ENCODE data around the gene EXOSC2. TPM values are rescaled to one million over a fixed set of nuclear protein-coding genes. Genes with fewer than 3 reads are reported as not detected.
A peak's percentile ranks its signal among the peaks of the same experiment; 100 is the strongest.

Gene EXOSC2
- total and polyA plus RNA-seq, 2 experiments from 2014 or later, result 31.0 to 47.4 TPM

DNA sequence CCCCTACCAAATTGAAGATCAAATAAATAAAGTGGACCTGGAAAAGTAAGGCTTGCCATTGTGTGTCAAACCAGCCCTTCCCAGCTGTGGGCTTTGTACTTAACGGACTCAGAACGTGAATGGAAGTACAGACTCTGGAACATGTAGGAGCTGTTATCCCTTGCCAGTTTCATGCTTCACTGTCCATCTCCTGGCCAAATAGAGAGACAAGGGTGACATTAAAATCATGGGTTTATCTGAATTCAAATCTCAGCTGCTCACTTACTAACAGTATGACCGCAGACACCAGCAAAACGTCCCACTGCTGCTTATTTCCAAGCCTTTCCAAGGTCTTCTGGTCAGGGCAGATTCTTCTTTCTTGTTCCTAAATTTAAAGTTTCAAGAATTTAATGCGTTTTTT lies 52.2 kb downstream of the EXOSC2 start:
- no peak for DNase-seq (ENCODE audit: low read depth in 1 of 2, low spot score in 1 of 2)
- H3K4me1 ChIP-seq (ENCODE audit: low read depth), result no peaks in the 10 kb centered on the region
- H3K9me3 ChIP-seq (ENCODE audit: low read depth), result no peaks in the 10 kb centered on the region
- H3K4me3 ChIP-seq, result no peak overlapping the region
- H3K27me3 ChIP-seq, result no peaks in the 10 kb centered on the region
- TF ChIP-seq, protein P1, sequence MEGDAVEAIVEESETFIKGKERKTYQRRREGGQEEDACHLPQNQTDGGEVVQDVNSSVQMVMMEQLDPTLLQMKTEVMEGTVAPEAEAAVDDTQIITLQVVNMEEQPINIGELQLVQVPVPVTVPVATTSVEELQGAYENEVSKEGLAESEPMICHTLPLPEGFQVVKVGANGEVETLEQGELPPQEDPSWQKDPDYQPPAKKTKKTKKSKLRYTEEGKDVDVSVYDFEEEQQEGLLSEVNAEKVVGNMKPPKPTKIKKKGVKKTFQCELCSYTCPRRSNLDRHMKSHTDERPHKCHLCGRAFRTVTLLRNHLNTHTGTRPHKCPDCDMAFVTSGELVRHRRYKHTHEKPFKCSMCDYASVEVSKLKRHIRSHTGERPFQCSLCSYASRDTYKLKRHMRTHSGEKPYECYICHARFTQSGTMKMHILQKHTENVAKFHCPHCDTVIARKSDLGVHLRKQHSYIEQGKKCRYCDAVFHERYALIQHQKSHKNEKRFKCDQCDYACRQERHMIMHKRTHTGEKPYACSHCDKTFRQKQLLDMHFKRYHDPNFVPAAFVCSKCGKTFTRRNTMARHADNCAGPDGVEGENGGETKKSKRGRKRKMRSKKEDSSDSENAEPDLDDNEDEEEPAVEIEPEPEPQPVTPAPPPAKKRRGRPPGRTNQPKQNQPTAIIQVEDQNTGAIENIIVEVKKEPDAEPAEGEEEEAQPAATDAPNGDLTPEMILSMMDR (IDR thresholded peaks at IDR 0.05; ENCODE audit: low read depth, low read length), result no peak
- H3K27ac ChIP-seq, result no peak overlapping the region
- no peaks in the 10 kb centered on the region for H3K36me3 ChIP-seq

DNA sequence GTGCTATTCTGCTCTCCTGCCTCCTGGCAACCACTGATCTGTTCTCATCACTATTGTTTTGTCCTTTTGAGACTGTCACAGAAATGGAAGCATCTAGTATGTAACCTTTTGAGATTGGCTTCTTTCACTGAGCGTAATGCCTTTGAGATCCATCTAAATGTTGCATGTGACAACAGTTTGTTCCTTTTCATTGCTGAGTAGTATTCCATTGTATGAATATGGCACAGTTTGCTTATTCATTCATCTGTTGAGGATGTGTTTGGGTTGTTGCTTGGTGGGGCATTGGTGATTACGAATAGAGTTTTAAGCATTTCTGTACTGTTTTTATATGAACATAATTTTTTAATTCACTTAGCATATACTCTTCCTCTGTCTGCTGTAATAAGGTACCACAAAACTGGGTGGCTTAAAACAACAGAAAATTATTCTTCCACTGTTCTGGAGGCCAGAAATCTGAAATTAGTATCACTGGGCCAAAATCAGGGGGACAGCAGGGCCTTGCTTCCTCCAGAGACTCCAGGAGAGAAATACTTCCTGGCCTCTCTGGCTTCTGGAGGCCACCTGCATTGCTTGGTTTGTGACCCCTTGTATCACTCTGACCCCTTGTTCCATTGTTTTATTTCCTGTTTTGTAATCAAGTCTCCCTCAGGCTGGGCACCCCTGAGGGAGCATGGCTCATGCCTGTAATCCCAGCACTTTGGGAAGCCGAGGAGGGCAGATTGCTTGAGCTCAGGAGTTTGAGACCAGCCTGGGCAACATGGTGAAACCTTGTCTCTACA lies 53.0 kb downstream of the EXOSC2 start:
- no peaks in the 10 kb centered on the region for H3K27me3 ChIP-seq
- no peaks in the 10 kb centered on the region for H3K4me1 ChIP-seq (ENCODE audit: low read depth)
- H3K9me3 ChIP-seq (ENCODE audit: low read depth), result no peaks in the 10 kb centered on the region
- H3K4me3 ChIP-seq, result no peak overlapping the region
- peak in 1 of 2 donors; percentile 39 for DNase-seq (ENCODE audit: low read depth in 1 of 2, low spot score in 1 of 2)
- H3K27ac ChIP-seq, result no peak overlapping the region
- H3K36me3 ChIP-seq, result no peaks in the 10 kb centered on the region
- TF ChIP-seq, protein P1 (IDR thresholded peaks at IDR 0.05; ENCODE audit: low read depth, low read length), result no peak

DNA sequence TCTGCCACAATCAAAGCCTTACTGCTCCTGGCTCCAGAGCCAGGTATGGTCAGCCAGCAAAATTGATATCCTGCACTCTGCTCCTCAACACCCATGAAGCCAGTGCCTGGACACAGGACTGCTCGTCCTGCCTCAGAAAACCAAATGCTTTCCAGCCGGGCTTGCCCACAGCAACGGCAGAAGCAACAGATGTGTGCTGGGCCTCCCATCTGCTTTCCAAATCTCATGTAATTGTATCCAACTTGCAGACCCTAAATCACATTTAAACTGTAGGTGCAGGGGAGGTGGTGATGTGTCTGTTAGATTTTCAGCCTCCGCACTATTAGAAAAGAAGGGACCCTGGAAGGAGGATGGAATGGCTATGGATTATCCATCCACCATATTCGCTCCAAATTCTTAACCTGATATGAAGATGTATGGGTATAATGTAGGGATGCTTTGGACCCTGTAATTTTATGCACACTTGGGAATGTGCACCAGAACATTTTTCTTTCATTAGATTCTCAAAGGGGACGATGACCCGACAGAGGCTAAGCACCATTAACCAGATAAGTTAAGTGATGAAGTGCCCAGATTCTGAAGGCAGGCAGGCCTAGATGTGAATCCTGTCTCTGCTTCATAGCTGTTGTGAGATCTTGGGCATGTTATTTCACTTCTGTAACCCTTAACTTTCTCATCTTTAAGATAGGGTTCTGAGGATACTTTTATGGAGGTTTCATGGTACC lies 58.2 kb downstream of the EXOSC2 start:
- DNase-seq (ENCODE audit: low read depth in 1 of 2, low spot score in 1 of 2), result no peak
- Histone ChIP-seq H3K4me1 (ENCODE audit: low read depth) (peaks cover 8% of the 10 kb centered on the region), H3K9me3 (ENCODE audit: low read depth) (no peaks in the 10 kb centered on the region), H3K27ac (no peak overlapping the region), H3K36me3 (no peaks in the 10 kb centered on the region), H3K27me3 (no peaks in the 10 kb centered on the region), H3K4me3 (no peak overlapping the region)
- TF ChIP-seq, protein P1 (IDR thresholded peaks at IDR 0.05; ENCODE audit: low read depth, low read length), result no peak

Other genes with a start within 250 kb of the EXOSC2 start
- gene ASS1, start 248.8 kb upstream of the EXOSC2 start, total RNA-seq, result 83.8 and 89.8 TPM in 2 replicates
- gene ASS1, start 248.8 kb upstream of the EXOSC2 start, polyA plus RNA-seq, result 59.3 and 67.5 TPM in 2 replicates
- gene FUBP3, start 114.2 kb upstream of the EXOSC2 start, total RNA-seq, result 69.5 and 115 TPM in 2 replicates
- 82.0 and 116 TPM in 2 replicates for gene FUBP3, start 114.2 kb upstream of the EXOSC2 start, polyA plus RNA-seq
- gene PRDM12, start 29.2 kb upstream of the EXOSC2 start, total RNA-seq, result 0.30 and 0.70 TPM in 2 replicates
- 0.55 and 0.86 TPM in 2 replicates for gene PRDM12, start 29.2 kb upstream of the EXOSC2 start, polyA plus RNA-seq
- gene ABL1, start 141.5 kb downstream of the EXOSC2 start, total RNA-seq, result 71.6 and 97.1 TPM in 2 replicates
- gene ABL1, start 141.5 kb downstream of the EXOSC2 start, polyA plus RNA-seq, result 41.8 and 60.5 TPM in 2 replicates
- gene QRFP, start 203.0 kb downstream of the EXOSC2 start, total RNA-seq, result not detected in 2 replicates
- gene QRFP, start 203.0 kb downstream of the EXOSC2 start, polyA plus RNA-seq, result 0.45 TPM in 1 of 2 replicates, not detected in the other
- gene FIBCD1, start 245.5 kb downstream of the EXOSC2 start, total RNA-seq, result 0.39 and 4.0 TPM in 2 replicates
- 0.24 and 0.43 TPM in 2 replicates for gene FIBCD1, start 245.5 kb downstream of the EXOSC2 start, polyA plus RNA-seq

Data from cardiac muscle cell (in vitro differentiated cells and primary cell).